Frontal cortex (tissue), 4 donors: Measurements from ENCODE around the gene ARHGAP30. TPM values are rescaled to one million over a fixed set of nuclear protein-coding genes. Genes with fewer than 3 reads are reported as not detected.
"Not testable (repeated sequence)": the region's sequence is repeated elsewhere in the genome, so short reads cannot be mapped to it uniquely, and the experiment has no call there.

ENCODE experiments used
- DNase-seq, 2 donors: peaks; one replicate each; pipeline ENCODE4 v3.0.0; 2012; ENCODE audit warnings: low spot score in 2 of 2
- FAIRE-seq: peaks from 2 replicates; lab custom pipeline; 2012; peaks lifted over from hg19 to GRCh38; lab: Jason Lieb, UNC
- total RNA-seq: library from RNA; depleted of rRNA; stranded (reverse); fragments of >200 nt; gene quantifications from one replicate; pipeline ENCODE4 v1.2.3, GENCODE V29; 2014
- donor health status: control.
- donor health status: control.
- donor health status: control.

ARHGAP30 gene
- total RNA-seq, 1 donor from 2014 or later = 0.82 TPM

- FAIRE-seq = no peak
- no peak for DNase-seq
These were observed 23.0 kb downstream of the ARHGAP30 start for GRCh38 chr1:161046605-161047228.

- FAIRE-seq (no peak), DNase-seq (peak; percentile 90 to 91)
These were observed 23.7 kb downstream of the ARHGAP30 start, which contains the start of gene USF1 for GRCh38 chr1:161045736-161046604. TSS of gene USF1 (minus strand) at chr1:161045977. CDS start at chr1:161043275, 2,702 bp downstream.

- FAIRE-seq (no peak), DNase-seq (peak; percentile 62 to 64)
These were observed 24.6 kb downstream of the ARHGAP30 start for GRCh38 chr1:161044908-161045735.

- DNase-seq (no peak), FAIRE-seq (no peak)
These were observed 25.2 kb downstream of the ARHGAP30 start for GRCh38 chr1:161044535-161044907.

GRCh38 chr1:161039546-161039945 lies 30.1 kb downstream of the ARHGAP30 start:
- no peak for FAIRE-seq
- no peak for DNase-seq

GRCh38 chr1:161039154-161039545 lies 30.5 kb downstream of the ARHGAP30 start:
- FAIRE-seq = no peak

GRCh38 chr1:161038523-161039153 lies 31.1 kb downstream of the ARHGAP30 start, which contains the start of gene TSTD1:
TSS of gene TSTD1 (minus strand) at chr1:161038964. CDS start at chr1:161038889, 75 bp downstream.
- FAIRE-seq (no peak), DNase-seq (peak in 1 of 2 donors; percentile 55)

More at GRCh38 chr1:161039154-161039545, 30.5 kb downstream of the ARHGAP30 start:
- DNase-seq = no peak

- no peak for DNase-seq
- no peak for FAIRE-seq
These were observed 31.8 kb downstream of the ARHGAP30 start for GRCh38 chr1:161037661-161038522.

- FAIRE-seq (no peak), DNase-seq (no peak)
These were observed 35.9 kb downstream of the ARHGAP30 start for GRCh38 chr1:161033751-161034150.

GRCh38 chr1:161032409-161032808 lies 37.3 kb downstream of the ARHGAP30 start:
- FAIRE-seq (no peak), DNase-seq (no peak)

GRCh38 chr1:161031874-161032273 lies 37.8 kb downstream of the ARHGAP30 start:
- DNase-seq (no peak), FAIRE-seq (no peak)

- DNase-seq, FAIRE-seq: not testable (repeated sequence)
These were observed 40.2 kb downstream of the ARHGAP30 start for GRCh38 chr1:161029466-161029865.

GRCh38 chr1:161026954-161027353 lies 42.7 kb downstream of the ARHGAP30 start:
- FAIRE-seq = not testable (repeated sequence)

GRCh38 chr1:161022432-161022831 lies 47.3 kb downstream of the ARHGAP30 start:
- not testable (repeated sequence) for FAIRE-seq, DNase-seq

More at GRCh38 chr1:161026954-161027353, 42.7 kb downstream of the ARHGAP30 start:
- DNase-seq = not testable (repeated sequence)

- DNase-seq (no peak), FAIRE-seq (no peak)
These were observed 47.7 kb downstream of the ARHGAP30 start for GRCh38 chr1:161021970-161022353.

- DNase-seq = peak; percentile 51 to 80
- no peak for FAIRE-seq
These were observed 48.3 kb downstream of the ARHGAP30 start for GRCh38 chr1:161021165-161021969.

- peak in 1 of 2 donors; percentile 45 for DNase-seq
- no peak for FAIRE-seq
These were observed 49.1 kb downstream of the ARHGAP30 start, which contains the start of gene F11R for GRCh38 chr1:161020509-161021164. TSS of gene F11R (minus strand) at chr1:161021152. CDS start at chr1:161021073, 79 bp downstream.
